ENCODE results near the gene LCK. TPM values are rescaled to one million over a fixed set of nuclear protein-coding genes. Genes with fewer than 3 reads are reported as not detected.

LCK gene
- total and polyA plus RNA-seq, 2 experiments from 2014 or later: not detected

DNA sequence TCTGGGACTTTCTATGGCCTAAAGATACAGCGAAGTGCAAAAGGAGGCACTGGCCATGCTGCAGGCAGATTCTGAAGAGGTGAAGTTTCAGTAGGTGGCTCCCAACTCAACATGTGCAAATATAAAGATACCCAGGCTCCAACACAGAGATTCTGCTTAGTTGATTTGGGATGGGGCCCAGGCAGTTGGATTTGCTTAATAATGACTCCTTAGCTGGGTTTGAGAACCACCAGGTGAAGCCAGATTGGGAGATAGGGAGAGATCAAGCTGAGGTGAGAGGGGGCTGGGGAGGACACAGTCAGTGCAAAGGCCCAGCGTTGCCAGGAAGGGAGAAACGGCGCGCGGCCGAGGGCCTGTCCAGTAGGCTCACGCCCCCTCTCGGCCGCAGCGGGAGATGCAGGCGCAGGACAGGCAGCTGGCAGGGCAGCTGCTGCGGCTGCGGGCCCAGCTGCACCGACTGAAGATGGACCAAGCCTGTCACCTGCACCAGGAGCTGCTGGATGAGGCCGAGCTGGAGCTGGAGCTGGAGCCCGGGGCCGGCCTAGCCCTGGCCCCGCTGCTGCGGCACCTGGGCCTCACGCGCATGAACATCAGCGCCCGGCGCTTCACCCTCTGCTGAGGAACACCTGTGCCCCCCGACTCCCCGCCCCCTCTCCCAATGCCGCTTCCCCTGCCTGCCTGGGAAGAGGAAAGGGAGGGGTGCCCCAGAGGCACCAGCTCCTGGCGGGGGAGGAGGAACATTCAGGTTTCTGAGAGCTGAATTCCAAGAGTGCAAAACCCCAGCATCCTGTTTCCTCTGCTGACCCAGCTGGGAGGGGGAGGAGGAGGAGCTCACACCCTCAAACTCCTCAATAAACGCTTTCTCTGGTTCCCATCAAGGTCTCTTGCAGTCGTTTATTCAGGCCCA lies 2.8 kb upstream of the LCK start:
- Histone ChIP-seq H4K20me1 (ENCODE audit: insufficient read depth) (no peaks in the 10 kb centered on the region), H3K9me3 (ENCODE audit: low read depth) (no peaks in the 10 kb centered on the region), H3K4me2 (ENCODE audit: unreplicated experiment) (no peak overlapping the region), H2AFZ (peak overlapping the region; percentile 46), H3K27ac (0 out of 2 replicates have a peak overlapping the region, but pooled peaks have one; percentile 69), H3K4me1 (ENCODE audit: insufficient read depth) (peaks cover 26% of the 10 kb centered on the region), H3K9ac (no peak overlapping the region), H3F3A (ENCODE audit: insufficient read depth) (0 out of 2 replicates have a peak, but pooled peaks cover 10% of the 10 kb centered on the region), H3K4me3 (no peak overlapping the region), H3K27me3 (replicated peaks; ENCODE audit: insufficient read depth) (no peaks in the 10 kb centered on the region), H3K9me2 (ENCODE audit: insufficient read depth) (no peaks in the 10 kb centered on the region), H3K79me2 (ENCODE audit: insufficient read depth) (no peaks in the 10 kb centered on the region), H3K36me3 (ENCODE audit: low read depth) (no peaks in the 10 kb centered on the region)
- TF ChIP-seq EZH2 (IDR thresholded peaks at IDR 0.05; ENCODE audit: insufficient read depth, poor library complexity, severe bottlenecking) (no peak), EZH2phosphoT487 (IDR thresholded peaks at IDR 0.05; ENCODE audit: insufficient read depth, low read depth) (no peak)
- WGBS, 2 experiments (ENCODE audit: low coverage in 1 of 2, low lambda C conversion rate in 2 of 2, missing lambda C conversion rate in 2 of 2): 26 to 28% methylated on average over 24 to 29 of the region's 31 CpGs
- in situ Hi-C loops (cut with MboI): no loop called here
- peak; percentile 80 for DNase-seq

DNA sequence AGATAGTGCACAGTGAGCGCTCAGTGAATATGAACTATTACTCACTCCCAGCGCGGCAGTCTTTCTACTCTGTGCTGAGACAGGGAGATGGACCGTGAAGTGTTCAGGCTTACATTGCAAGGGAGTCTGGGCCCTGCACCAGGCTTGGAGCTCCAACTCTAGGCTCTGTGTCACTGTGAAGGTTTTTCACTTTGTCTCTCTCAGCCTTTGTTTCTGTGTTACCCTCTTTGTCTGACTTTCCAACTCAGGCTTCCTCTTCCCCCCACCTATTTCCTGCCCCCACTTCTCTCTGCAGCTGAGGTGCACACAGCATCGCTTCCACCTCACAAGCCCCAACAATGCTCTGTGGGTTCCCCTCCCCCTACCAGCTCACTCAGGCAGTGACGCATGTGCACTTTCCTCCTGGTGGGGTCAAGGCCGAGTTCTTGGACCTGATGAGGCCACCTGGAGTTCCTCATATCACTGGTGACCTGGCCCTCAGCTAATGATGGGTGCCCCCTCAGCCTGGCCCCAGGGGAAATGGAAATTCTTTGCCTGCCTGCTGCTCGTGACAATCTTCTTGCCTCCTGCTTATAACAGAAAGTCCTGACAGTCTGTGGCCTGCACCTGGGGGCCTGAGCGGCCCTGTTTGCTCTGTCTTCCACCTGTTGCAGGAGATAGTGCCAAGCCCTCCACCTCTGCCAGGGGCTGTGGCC lies 1.1 kb upstream of the LCK start:
- no peaks in the 10 kb centered on the region for H3K79me2 ChIP-seq (ENCODE audit: insufficient read depth)
- 80 to 86% methylated on average over 9 of the region's 9 CpGs for WGBS, 2 experiments (ENCODE audit: low coverage in 1 of 2, low lambda C conversion rate in 2 of 2, missing lambda C conversion rate in 2 of 2)
- no peaks in the 10 kb centered on the region for H3K9me2 ChIP-seq (ENCODE audit: insufficient read depth)
- H3K27me3 ChIP-seq (replicated peaks; ENCODE audit: insufficient read depth): no peaks in the 10 kb centered on the region
- H3K9ac ChIP-seq: no peak overlapping the region
- H3K27ac ChIP-seq: no peak overlapping the region
- no peaks in the 10 kb centered on the region for H3K36me3 ChIP-seq (ENCODE audit: low read depth)
- no peak overlapping the region for H2AFZ ChIP-seq
- H3K4me1 ChIP-seq (ENCODE audit: insufficient read depth): peaks cover 26% of the 10 kb centered on the region
- H3K9me3 ChIP-seq (ENCODE audit: low read depth): no peaks in the 10 kb centered on the region
- TF ChIP-seq EZH2phosphoT487 (IDR thresholded peaks at IDR 0.05; ENCODE audit: insufficient read depth, low read depth) (no peak), EZH2 (IDR thresholded peaks at IDR 0.05; ENCODE audit: insufficient read depth, poor library complexity, severe bottlenecking) (no peak)
- in situ Hi-C loops (cut with MboI): no loop called here
- H3K4me2 ChIP-seq (ENCODE audit: unreplicated experiment): no peak overlapping the region
- DNase-seq: no peak
- no peak overlapping the region for H3K4me3 ChIP-seq
- H3F3A ChIP-seq (ENCODE audit: insufficient read depth): 0 out of 2 replicates have a peak, but pooled peaks cover 10% of the 10 kb centered on the region
- no peaks in the 10 kb centered on the region for H4K20me1 ChIP-seq (ENCODE audit: insufficient read depth)

GRCh38 chr1:32255072-32256071 lies 4.3 kb downstream of the LCK start:
- in situ Hi-C loops (cut with MboI): no loop called here
- Histone ChIP-seq H3K27me3 (replicated peaks; ENCODE audit: insufficient read depth) (no peaks in the 10 kb centered on the region), H3K9ac (no peak overlapping the region), H3F3A (ENCODE audit: insufficient read depth) (no peaks in the 10 kb centered on the region), H3K9me3 (ENCODE audit: low read depth) (no peaks in the 10 kb centered on the region), H3K36me3 (ENCODE audit: low read depth) (no peaks in the 10 kb centered on the region), H3K4me3 (no peak overlapping the region), H4K20me1 (ENCODE audit: insufficient read depth) (no peaks in the 10 kb centered on the region), H3K9me2 (ENCODE audit: insufficient read depth) (no peaks in the 10 kb centered on the region), H3K4me1 (ENCODE audit: insufficient read depth) (no peaks in the 10 kb centered on the region), H3K79me2 (ENCODE audit: insufficient read depth) (no peaks in the 10 kb centered on the region), H3K4me2 (ENCODE audit: unreplicated experiment) (no peak overlapping the region), H3K27ac (no peak overlapping the region), H2AFZ (no peak overlapping the region)
- WGBS, 2 experiments (ENCODE audit: low coverage in 1 of 2, low lambda C conversion rate in 2 of 2, missing lambda C conversion rate in 2 of 2): 67 to 69% methylated on average over 10 of the region's 10 CpGs
- DNase-seq: no peak
- TF ChIP-seq EZH2phosphoT487 (IDR thresholded peaks at IDR 0.05; ENCODE audit: insufficient read depth, low read depth) (no peak), EZH2 (IDR thresholded peaks at IDR 0.05; ENCODE audit: insufficient read depth, poor library complexity, severe bottlenecking) (no peak)
